ENCODE results near the gene PAIP1. TPM values are rescaled to one million over a fixed set of nuclear protein-coding genes. Genes with fewer than 3 reads are reported as not detected.
A peak's percentile ranks its signal among the peaks of the same experiment; 100 is the strongest.
"Not testable (repeated sequence)": the region's sequence is repeated elsewhere in the genome, so short reads cannot be mapped to it uniquely, and the experiment has no call there.

PAIP1 gene
- total and polyA plus RNA-seq, 7 donors = 37.9 to 123 (median 89.9) TPM

GRCh38 chr5:43582082-43583005 is 25.5 kb upstream of the PAIP1 start:
- no peak overlapping the region for H3K4me3 ChIP-seq
- 91 to 95% methylated on average over 4 of the region's 4 CpGs for WGBS, 2 donors
- no peaks in the 10 kb centered on the region for H3K9me3 ChIP-seq
- no peak for TF ChIP-seq CTCF (IDR thresholded peaks at IDR 0.05)
- no peak for TF ChIP-seq EP300 (IDR thresholded peaks at IDR 0.05)
- TF ChIP-seq POLR2A (IDR thresholded peaks at IDR 0.05) = no peak
- no peak for TF ChIP-seq POLR2AphosphoS5 (IDR thresholded peaks at IDR 0.05)
- no peak overlapping the region for H3K27ac ChIP-seq
- intact Hi-C loops (cut with DNase I) = no loop called here
- no peak for DNase-seq
- H3K36me3 ChIP-seq = no peaks in the 10 kb centered on the region
- no peaks in the 10 kb centered on the region for H3K4me1 ChIP-seq
- H3K27me3 ChIP-seq = no peaks in the 10 kb centered on the region

- Histone ChIP-seq H3K36me3 (no peaks in the 10 kb centered on the region), H3K27me3 (no peaks in the 10 kb centered on the region), H3K4me3 (no peak overlapping the region), H3K27ac (no peak overlapping the region), H3K9me3 (no peaks in the 10 kb centered on the region), H3K4me1 (no peaks in the 10 kb centered on the region)
- no peak for DNase-seq
- WGBS, 2 donors = 77 to 92% methylated on average over 1 of the region's 1 CpG
- intact Hi-C loops (cut with DNase I) = no loop called here
- TF ChIP-seq POLR2AphosphoS5 (IDR thresholded peaks at IDR 0.05) (no peak), CTCF (IDR thresholded peaks at IDR 0.05) (no peak), EP300 (IDR thresholded peaks at IDR 0.05) (no peak), POLR2A (IDR thresholded peaks at IDR 0.05) (no peak)
These were observed 24.5 kb upstream of the PAIP1 start for GRCh38 chr5:43581398-43581797.

GRCh38 chr5:43580402-43581210 is 23.7 kb upstream of the PAIP1 start:
- intact Hi-C loops (cut with DNase I); H3K36me3 ChIP-seq; H3K27me3 ChIP-seq; H3K27ac ChIP-seq; H3K9me3 ChIP-seq; H3K4me3 ChIP-seq; H3K4me1 ChIP-seq; DNase-seq: not testable (repeated sequence)
- WGBS, 2 donors = 91 to 92% methylated on average over 10 of the region's 10 CpGs

- no peak overlapping the region for H3K4me3 ChIP-seq
- WGBS, 2 donors = 81 to 83% methylated on average over 1 of the region's 1 CpG
- intact Hi-C loops (cut with DNase I) = no loop called here
- no peaks in the 10 kb centered on the region for H3K9me3 ChIP-seq
- H3K36me3 ChIP-seq = no peaks in the 10 kb centered on the region
- peak overlapping the region; percentile 76 to 84 (median 76) for H3K27ac ChIP-seq
- peaks cover 0 to 27% (median 24%) of the 10 kb centered on the region in 4 donors for H3K4me1 ChIP-seq
- no peaks in the 10 kb centered on the region for H3K27me3 ChIP-seq
- TF ChIP-seq POLR2AphosphoS5 (IDR thresholded peaks at IDR 0.05) = no peak
- TF ChIP-seq EP300 (IDR thresholded peaks at IDR 0.05) = no peak
- TF ChIP-seq POLR2A (IDR thresholded peaks at IDR 0.05) = no peak
- TF ChIP-seq CTCF (IDR thresholded peaks at IDR 0.05) = no peak
- no peak for DNase-seq
These were observed 16.2 kb upstream of the PAIP1 start for GRCh38 chr5:43573058-43573457.

GRCh38 chr5:43572357-43572756 is 15.5 kb upstream of the PAIP1 start:
- no peak for TF ChIP-seq EP300 (IDR thresholded peaks at IDR 0.05)
- TF ChIP-seq POLR2AphosphoS5 (IDR thresholded peaks at IDR 0.05) = peak in 3 of 4 donors; percentile 24 to 36 (median 31)
- no peak for TF ChIP-seq POLR2A (IDR thresholded peaks at IDR 0.05)
- no peak for TF ChIP-seq CTCF (IDR thresholded peaks at IDR 0.05)
- peak overlapping the region; percentile 76 to 84 (median 76) for H3K27ac ChIP-seq
- WGBS, 2 donors = 84 to 88% methylated on average over 2 of the region's 2 CpGs
- no peaks in the 10 kb centered on the region for H3K27me3 ChIP-seq
- H3K4me1 ChIP-seq = peaks cover 0 to 27% (median 24%) of the 10 kb centered on the region in 4 donors
- no peaks in the 10 kb centered on the region for H3K9me3 ChIP-seq
- no peak overlapping the region for H3K4me3 ChIP-seq
- H3K36me3 ChIP-seq = no peaks in the 10 kb centered on the region
- no peak for DNase-seq
- intact Hi-C loops (cut with DNase I) = no loop called here

All from sigmoid colon (tissue), 7 donors.